GM12878 (cell line): ENCODE results near the gene NAT14. TPM values are rescaled to one million over a fixed set of nuclear protein-coding genes. Genes with fewer than 3 reads are reported as not detected.

Source experiments
- ATAC-seq: fragments of 200-7000 bp; cut with Tn5 transposase; 3 replicates; pipeline ENCODE4 v1.9.1; 2020; ENCODE audit warnings: mild to moderate bottlenecking, moderate library complexity
- BruUV-seq: library from RNA; stranded (reverse); fragments of 400-500 nt; replicated peaks from 2 replicates; lab custom pipeline; 2021; lab: Mats Ljungman, UMichigan
- CTCF ChIA-PET: fragments of 300-600 bp; sonication (Branson Sonifier 250); formaldehyde crosslinking; extraction: SDS; loops from one replicate; lab custom pipeline; 2021; ENCODE audit warnings: inconsistent platforms; lab: Yijun Ruan, JAX
- POLR2A ChIA-PET: fragments of 350-600 bp; formaldehyde crosslinking; extraction: SDS; loops from one replicate; lab custom pipeline; 2021; ENCODE audit warnings: inconsistent platforms; lab: Charles Lee
- RAD21 ChIA-PET: fragments of 300-600 bp; sonication (Branson Sonifier 250); formaldehyde crosslinking; loops from one replicate; lab custom pipeline; 2023; ENCODE audit warnings: antibody characterized with exemption; ENCODE audit not compliant: unreplicated experiment; lab: Charles Lee
- SMC1A ChIA-PET: fragments of 300-600 bp; sonication (Branson Sonifier 250); formaldehyde crosslinking; loops from one replicate; lab custom pipeline; 2023; ENCODE audit not compliant: unreplicated experiment, uncharacterized antibody; lab: Charles Lee
- DNase-seq: peaks from one replicate; pipeline ENCODE4 v3.0.0-alpha.2; 2011; ENCODE audit warnings: low read depth, low spot score
- FAIRE-seq: peaks from 3 replicates; lab custom pipeline; 2011; peaks lifted over from hg19 to GRCh38; lab: Jason Lieb, UNC
- H2AFZ ChIP-seq: 2 replicates; pipeline ENCODE4 v1.6.0; 2011; ENCODE audit warnings: low read depth, low read length, control low read depth; ENCODE audit not compliant: control insufficient read depth
- H3K27ac ChIP-seq: 2 replicates; pipeline ENCODE4 v1.5.1; 2011; ENCODE audit warnings: control low read depth; ENCODE audit not compliant: control insufficient read depth, insufficient read depth
- H3K27me3 ChIP-seq, 2 experiments: replicated peaks in 1 of 2; 2 replicates each; pipeline versions ENCODE4 v1.6.0 to v1.6.1; 2011; ENCODE audit warnings: low read length in 1 of 2; ENCODE audit not compliant: control insufficient read depth in 2 of 2, insufficient read depth in 2 of 2
- H3K36me3 ChIP-seq, 2 experiments: 2 replicates each; pipeline ENCODE4 v1.5.1; 2011; ENCODE audit warnings: low read length in 1 of 2; ENCODE audit not compliant: control insufficient read depth in 2 of 2, insufficient read depth in 2 of 2
- H3K4me1 ChIP-seq: 2 replicates; pipeline ENCODE4 v1.6.1; 2011; ENCODE audit warnings: mild to moderate bottlenecking, low read length, moderate library complexity, mixed read lengths; ENCODE audit not compliant: control insufficient read depth, insufficient read depth
- H3K4me2 ChIP-seq: 2 replicates; pipeline ENCODE4 v1.6.0; 2011; ENCODE audit warnings: control low read depth; ENCODE audit not compliant: control insufficient read depth, insufficient read depth
- H3K4me3 ChIP-seq: fragments of 200-600 bp; sonication (generic); 2 replicates; pipeline ENCODE4 v1.5.1; 2016
- H3K79me2 ChIP-seq: 2 replicates; pipeline ENCODE4 v1.6.0; 2011; ENCODE audit warnings: low read length; ENCODE audit not compliant: control insufficient read depth, insufficient read depth
- H3K9ac ChIP-seq: 2 replicates; pipeline ENCODE4 v1.8.0; 2011; ENCODE audit warnings: low read length, control low read depth, mixed read lengths; ENCODE audit not compliant: control insufficient read depth, insufficient read depth
- H3K9me3 ChIP-seq: replicated peaks from 3 replicates; pipeline ENCODE4 v1.5.1; 2011; ENCODE audit warnings: mild to moderate bottlenecking, low read length; ENCODE audit not compliant: control insufficient read depth, insufficient read depth
- H4K20me1 ChIP-seq: 2 replicates; pipeline ENCODE4 v1.6.0; 2011; ENCODE audit not compliant: control insufficient read depth, insufficient read depth
- JUNB ChIP-seq: IDR thresholded peaks from 2 replicates; pipeline ENCODE4 v1.6.1; 2016; ENCODE audit warnings: antibody characterized with exemption, mild to moderate bottlenecking
- MEF2B ChIP-seq: fragments of 450-650 bp; IDR thresholded peaks from 2 replicates; pipeline ENCODE4 v1.6.1; 2018; ENCODE audit warnings: mild to moderate bottlenecking, moderate library complexity; ENCODE audit not compliant: partially characterized antibody, poor library complexity, severe bottlenecking
- MYC ChIP-seq: IDR thresholded peaks from 2 replicates; pipeline ENCODE4 v1.6.1; 2011; ENCODE audit warnings: mild to moderate bottlenecking, low read length, moderate library complexity, inconsistent platforms; ENCODE audit not compliant: insufficient read depth, insufficient replicate concordance, insufficient read length, severe bottlenecking
- PAX8 ChIP-seq: fragments of 450-650 bp; IDR thresholded peaks from 2 replicates; pipeline ENCODE4 v1.6.1; 2017; ENCODE audit warnings: mild to moderate bottlenecking, moderate library complexity
- RCOR1 ChIP-seq: conservative IDR thresholded peaks from 2 replicates; pipeline ENCODE4 v1.6.1; 2012; ENCODE audit warnings: low read depth, low read length, improper control_type of control experiment
- REST ChIP-seq: IDR thresholded peaks from 2 replicates; pipeline ENCODE4 v1.6.1; 2012; ENCODE audit warnings: mild to moderate bottlenecking, low read depth, low read length
- STAT1 ChIP-seq: fragments of 450-650 bp; conservative IDR thresholded peaks from 2 replicates; pipeline ENCODE4 v1.6.1; 2014; ENCODE audit warnings: antibody characterized with exemption, mild to moderate bottlenecking
- TARDBP ChIP-seq: IDR thresholded peaks from 2 replicates; pipeline ENCODE4 v1.6.1; 2016; ENCODE audit warnings: borderline replicate concordance
- WGBS: methylation state at CpG from one replicate; pipeline ENCODE4 v1.1.6; 2016; ENCODE audit warnings: low lambda C conversion rate; ENCODE audit not compliant: insufficient replicate concordance, insufficient coverage; ENCODE audit errors: missing lambda C conversion rate; 5-methylcytosine and 5-hydroxymethylcytosine counted together
- in situ Hi-C: fragments of 300-500 bp; cut with MboI; formaldehyde crosslinking; loops from 9 replicates; pipeline ENCODE4 v1.14.3; 2018; ENCODE audit warnings: mixed read lengths
- intact Hi-C: fragments of 100-400 bp; cut with micrococcal nuclease; formaldehyde crosslinking; loops from one replicate; pipeline ENCODE4 v1.14.2; 2022; ENCODE audit not compliant: unreplicated experiment
- polyA plus RNA-seq, 11 experiments: library from polyadenylated mRNA; depleted of rRNA in 4 of 11; unstranded in 6 of 11; stranded (reverse) in 5 of 11; fragments of >200 nt; fragmentation: Nextera tagmentation in 4 of 11; fragmentation: Illumina TruSeq in 1 of 11; extraction: Ambion mirVana in 4 of 11; extraction: Trizol in 1 of 11; gene quantifications; 1 replicate in 1 of 11; 2 replicates in 10 of 11; pipeline versions ENCODE4 v1.2.1 to v1.2.3, GENCODE V29; 2011 to 2016; ENCODE audit warnings: inconsistent platforms in 2 of 11, missing spikeins in 2 of 11, low read depth in 1 of 11
- total RNA-seq, 4 experiments: library from RNA; depleted of rRNA in 3 of 4; stranded (reverse); fragments of >200 nt in 3 of 4; fragmentation: Illumina TruSeq in 1 of 4; extraction: Trizol in 1 of 4; gene quantifications; 2 replicates each; pipeline versions ENCODE4 v1.2.1 to v1.2.3, GENCODE V29; 2013 to 2021
- TF ChIP-seq, protein P1 (sequence below): fragments of 150-350 bp; IDR thresholded peaks from 2 replicates; pipeline ENCODE4 v1.6.1; 2014; ENCODE audit warnings: mild to moderate bottlenecking, low read depth, low read length

NAT14 gene
- total and polyA plus RNA-seq, 10 of the 15 experiments (the other 5 are each of a cell fraction or from before 2014, with no cell fraction given), result 0.87 to 23.6 (median 9.7) TPM

DNA sequence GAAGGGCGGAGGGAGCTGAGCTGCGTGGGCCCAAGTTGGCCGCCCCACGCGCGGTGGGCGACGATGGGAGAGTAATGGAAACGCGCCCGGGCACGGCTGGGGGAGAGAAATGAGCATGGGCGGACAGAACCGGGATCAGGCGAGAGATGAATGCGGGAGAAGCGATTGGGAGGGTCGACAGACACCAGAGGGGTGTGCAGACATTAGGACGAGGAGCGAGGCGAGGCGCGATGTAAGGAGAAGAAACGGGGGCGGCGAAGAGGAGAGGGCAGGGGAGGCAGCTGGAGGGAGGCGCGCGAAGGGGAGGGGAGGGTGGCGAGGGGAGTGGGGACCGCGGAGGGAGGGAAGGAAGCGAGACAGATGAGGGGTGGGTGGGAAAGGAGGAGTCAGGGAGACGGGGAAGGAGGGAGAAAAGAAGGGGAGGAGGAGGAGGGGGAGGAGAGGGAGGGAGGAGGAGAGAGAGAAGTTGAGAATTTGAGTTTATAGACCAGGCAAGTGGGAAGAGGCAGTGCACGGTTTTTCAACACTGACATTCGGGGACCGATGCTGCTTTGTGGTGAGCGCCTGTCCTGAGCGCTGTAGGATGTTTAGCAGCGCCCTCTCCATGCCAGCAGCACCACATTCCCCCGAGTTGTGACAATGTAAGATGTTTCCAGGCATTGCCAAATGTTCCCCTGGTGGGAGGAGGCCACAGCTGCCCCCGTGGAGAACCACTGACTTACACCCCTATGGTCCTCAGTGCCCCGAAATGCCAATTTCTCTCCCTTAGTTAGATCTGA, 41.8 kb upstream of the NAT14 start, which contains the start of gene SHISA7:
SHISA7 (minus strand) TSS at position 256 of the 779 bp plus-strand sequence. CDS start 437 bp downstream, outside the sequence.
- intact Hi-C loops, result no loop called here
- POLR2A ChIA-PET, result no interaction called here

GRCh38 chr19:55443824-55444480, 41.0 kb upstream of the NAT14 start:
- Histone ChIP-seq H3K79me2 (no peaks in the 10 kb centered on the region), H3K4me3 (no peak overlapping the region), H3K9me3 (no peaks in the 10 kb centered on the region), H3K36me3 (no peaks in the 10 kb centered on the region), H3K4me1 (no peaks in the 10 kb centered on the region), H4K20me1 (no peaks in the 10 kb centered on the region), H3K27me3 (peaks cover 0 to 1% of the 10 kb centered on the region in 2 experiments; a peak in 2 of 4 replicates), H3K27ac (no peak overlapping the region), H3K9ac (no peak overlapping the region), H3K4me2 (no peak overlapping the region), H2AFZ (no peak overlapping the region)
- RAD21 ChIA-PET, result no interaction called here
- whole genome bisulfite sequencing, result 42% methylated on average over 16 of the region's 18 CpGs
- CTCF ChIA-PET, result no interaction called here
- no TSS peak for BruUV-seq
- SMC1A ChIA-PET, result no interaction called here
- intact Hi-C loops, result no loop called here
- in situ Hi-C loops, result no loop called here
- ATAC-seq, result no peak
- no peak for DNase-seq
- no peak for FAIRE-seq
- POLR2A ChIA-PET, result no interaction called here
- TF ChIP-seq REST (no peak), MEF2B (no peak), PAX8 (no peak), STAT1 (no peak), MYC (no peak), RCOR1 (no peak)

More for the DNA sequence above, 41.8 kb upstream of the NAT14 start, which contains the start of gene SHISA7:
- FAIRE-seq, result no peak
- no peaks in the 10 kb centered on the region for H4K20me1 ChIP-seq
- 2% methylated on average over 26 of the region's 43 CpGs for whole genome bisulfite sequencing
- no peak within 1 kb of the TSS for H3K4me3 ChIP-seq
- DNase-seq, result no peak
- TF ChIP-seq JUNB (no peak), TARDBP (no peak)
- TF ChIP-seq, protein P1, sequence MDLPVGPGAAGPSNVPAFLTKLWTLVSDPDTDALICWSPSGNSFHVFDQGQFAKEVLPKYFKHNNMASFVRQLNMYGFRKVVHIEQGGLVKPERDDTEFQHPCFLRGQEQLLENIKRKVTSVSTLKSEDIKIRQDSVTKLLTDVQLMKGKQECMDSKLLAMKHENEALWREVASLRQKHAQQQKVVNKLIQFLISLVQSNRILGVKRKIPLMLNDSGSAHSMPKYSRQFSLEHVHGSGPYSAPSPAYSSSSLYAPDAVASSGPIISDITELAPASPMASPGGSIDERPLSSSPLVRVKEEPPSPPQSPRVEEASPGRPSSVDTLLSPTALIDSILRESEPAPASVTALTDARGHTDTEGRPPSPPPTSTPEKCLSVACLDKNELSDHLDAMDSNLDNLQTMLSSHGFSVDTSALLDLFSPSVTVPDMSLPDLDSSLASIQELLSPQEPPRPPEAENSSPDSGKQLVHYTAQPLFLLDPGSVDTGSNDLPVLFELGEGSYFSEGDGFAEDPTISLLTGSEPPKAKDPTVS, result no peak
- SMC1A ChIA-PET, result no interaction called here
- H3K4me1 ChIP-seq, result no peaks in the 10 kb centered on the region
- ATAC-seq, result no peak
- no TSS peak for BruUV-seq
- no peak within 1 kb of the TSS for H3K4me2 ChIP-seq
- no peak within 1 kb of the TSS for H2AFZ ChIP-seq
- H3K27me3 ChIP-seq, result peaks cover 0 to 1% of the 10 kb centered on the region in 2 experiments; a peak in 2 of 4 replicates
- no peak within 1 kb of the TSS for H3K9ac ChIP-seq
- in situ Hi-C loops, result no loop called here
- CTCF ChIA-PET, result no interaction called here
- no peaks in the 10 kb centered on the region for H3K36me3 ChIP-seq
- H3K9me3 ChIP-seq, result no peaks in the 10 kb centered on the region
- RAD21 ChIA-PET, result no interaction called here
- H3K79me2 ChIP-seq, result no peaks in the 10 kb centered on the region
- H3K27ac ChIP-seq, result no peak within 1 kb of the TSS
